ENCODE data around the gene VPS52.

The VPS52 gene

GRCh38 chr6:33248932-33249731, 22.5 kb downstream of the VPS52 start:
- in situ Hi-C loops (cut with MboI; ENCODE audit: low sequenced_read_pairs, unreplicated experiment) = loop anchor here (25.0 kb wide), 1 partner anchor 237 kb away; the partner anchor contains the start of gene HLA-DOA
- peak; percentile 93 for DNase-seq (ENCODE audit: low spot score)

GRCh38 chr6:33248643-33248931, 23.1 kb downstream of the VPS52 start:
- in situ Hi-C loops (cut with MboI; ENCODE audit: low sequenced_read_pairs, unreplicated experiment) = loop anchor here (25.0 kb wide), 1 partner anchor 236 kb away; the partner anchor contains the start of gene HLA-DOA
- TF ChIP-seq CTCF (IDR thresholded peaks at IDR 0.05; ENCODE audit: borderline replicate concordance, control extremely low read depth, extremely low read depth, insufficient read depth, missing control alignments) = no peak
- DNase-seq (ENCODE audit: low spot score) = peak; percentile 30

More at GRCh38 chr6:33248932-33249731, 22.5 kb downstream of the VPS52 start:
- peak; percentile 2 for TF ChIP-seq CTCF (IDR thresholded peaks at IDR 0.05; ENCODE audit: borderline replicate concordance, control extremely low read depth, extremely low read depth, insufficient read depth, missing control alignments)

- in situ Hi-C loops (cut with MboI; ENCODE audit: low sequenced_read_pairs, unreplicated experiment) = loop anchor here (25.0 kb wide), 1 partner anchor 236 kb away; the partner anchor contains the start of gene HLA-DOA
- DNase-seq (ENCODE audit: low spot score) = peak; percentile 84
Measured at GRCh38 chr6:33247977-33248642, 23.6 kb downstream of the VPS52 start.

GRCh38 chr6:33243476-33243875, 28.2 kb downstream of the VPS52 start:
- in situ Hi-C loops (cut with MboI; ENCODE audit: low sequenced_read_pairs, unreplicated experiment) = loop anchor here (25.0 kb wide), 1 partner anchor 231 kb away; the partner anchor contains the start of gene HLA-DOA
- TF ChIP-seq CTCF (IDR thresholded peaks at IDR 0.05; ENCODE audit: borderline replicate concordance, control extremely low read depth, extremely low read depth, insufficient read depth, missing control alignments) = no peak
- no peak for DNase-seq (ENCODE audit: low spot score)

More at GRCh38 chr6:33247977-33248642, 23.6 kb downstream of the VPS52 start:
- TF ChIP-seq CTCF (IDR thresholded peaks at IDR 0.05; ENCODE audit: borderline replicate concordance, control extremely low read depth, extremely low read depth, insufficient read depth, missing control alignments) = peak; percentile 93

- in situ Hi-C loops (cut with MboI; ENCODE audit: low sequenced_read_pairs, unreplicated experiment) = loop anchor here (25.0 kb wide), 1 partner anchor 230 kb away; the partner anchor contains the start of gene HLA-DOA
- no peak for DNase-seq (ENCODE audit: low spot score)
- no peak for TF ChIP-seq CTCF (IDR thresholded peaks at IDR 0.05; ENCODE audit: borderline replicate concordance, control extremely low read depth, extremely low read depth, insufficient read depth, missing control alignments)
Measured at GRCh38 chr6:33241968-33242367, 29.7 kb downstream of the VPS52 start.

GRCh38 chr6:33237741-33238140, 33.9 kb downstream of the VPS52 start:
- DNase-seq (ENCODE audit: low spot score) = no peak
- no peak for TF ChIP-seq CTCF (IDR thresholded peaks at IDR 0.05; ENCODE audit: borderline replicate concordance, control extremely low read depth, extremely low read depth, insufficient read depth, missing control alignments)
- in situ Hi-C loops (cut with MboI; ENCODE audit: low sequenced_read_pairs, unreplicated experiment) = loop anchor here (25.0 kb wide), 1 partner anchor 225 kb away; the partner anchor contains the start of gene HLA-DOA
